ENCODE results near the gene PLD1.

The PLD1 gene

DNA sequence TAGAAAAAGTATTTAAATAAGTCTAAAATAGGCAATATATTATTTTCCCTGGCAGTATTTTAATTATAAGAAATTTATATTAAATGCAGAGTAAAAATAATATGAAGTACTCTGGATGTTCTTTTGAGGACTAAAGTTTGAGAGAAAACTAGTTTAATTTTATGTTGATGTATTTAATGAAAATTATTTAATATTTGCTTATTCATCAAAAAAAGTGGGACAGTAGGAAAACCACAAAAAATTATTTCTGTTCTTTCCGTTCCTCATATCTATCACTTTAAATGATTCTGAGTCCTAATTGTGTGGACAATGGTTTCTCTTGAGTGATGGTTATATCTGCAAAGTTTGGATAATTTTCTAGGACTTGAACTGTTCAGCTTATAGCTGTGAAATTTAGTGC, 202.8 kb downstream of the PLD1 start:
- Histone ChIP-seq H3K36me3 (ENCODE audit: insufficient read depth, low read length) (no peaks in the 10 kb centered on the region), H3K27me3 (ENCODE audit: insufficient read depth, low read length, poor library complexity, severe bottlenecking) (no peaks in the 10 kb centered on the region), H3K4me1 (ENCODE audit: insufficient read depth, low read length, poor library complexity, severe bottlenecking) (no peaks in the 10 kb centered on the region), H3K4me2 (ENCODE audit: low read depth, low read length, poor library complexity, severe bottlenecking) (no peak overlapping the region), H3K9ac (ENCODE audit: low read depth, low read length, poor library complexity, severe bottlenecking) (no peak overlapping the region), H3K4me3 (ENCODE audit: low read length, poor library complexity, severe bottlenecking) (no peak overlapping the region), H3K79me2 (ENCODE audit: insufficient read depth, low read length) (no peaks in the 10 kb centered on the region), H2AFZ (ENCODE audit: low read length) (no peak overlapping the region), H4K20me1 (ENCODE audit: insufficient read depth, low read length, poor library complexity, severe bottlenecking) (no peaks in the 10 kb centered on the region), H3K9me2 (replicated peaks; ENCODE audit: low read depth, low read length) (no peaks in the 10 kb centered on the region), H3K9me3 (ENCODE audit: insufficient read depth, low read depth, low read length) (no peaks in the 10 kb centered on the region), H3F3A (ENCODE audit: low read depth) (no peaks in the 10 kb centered on the region)
- no peak for TF ChIP-seq EZH2phosphoT487 (IDR thresholded peaks at IDR 0.05; ENCODE audit: borderline replicate concordance)
- TF ChIP-seq, protein P1, sequence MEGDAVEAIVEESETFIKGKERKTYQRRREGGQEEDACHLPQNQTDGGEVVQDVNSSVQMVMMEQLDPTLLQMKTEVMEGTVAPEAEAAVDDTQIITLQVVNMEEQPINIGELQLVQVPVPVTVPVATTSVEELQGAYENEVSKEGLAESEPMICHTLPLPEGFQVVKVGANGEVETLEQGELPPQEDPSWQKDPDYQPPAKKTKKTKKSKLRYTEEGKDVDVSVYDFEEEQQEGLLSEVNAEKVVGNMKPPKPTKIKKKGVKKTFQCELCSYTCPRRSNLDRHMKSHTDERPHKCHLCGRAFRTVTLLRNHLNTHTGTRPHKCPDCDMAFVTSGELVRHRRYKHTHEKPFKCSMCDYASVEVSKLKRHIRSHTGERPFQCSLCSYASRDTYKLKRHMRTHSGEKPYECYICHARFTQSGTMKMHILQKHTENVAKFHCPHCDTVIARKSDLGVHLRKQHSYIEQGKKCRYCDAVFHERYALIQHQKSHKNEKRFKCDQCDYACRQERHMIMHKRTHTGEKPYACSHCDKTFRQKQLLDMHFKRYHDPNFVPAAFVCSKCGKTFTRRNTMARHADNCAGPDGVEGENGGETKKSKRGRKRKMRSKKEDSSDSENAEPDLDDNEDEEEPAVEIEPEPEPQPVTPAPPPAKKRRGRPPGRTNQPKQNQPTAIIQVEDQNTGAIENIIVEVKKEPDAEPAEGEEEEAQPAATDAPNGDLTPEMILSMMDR (conservative IDR thresholded peaks at IDR 0.05; ENCODE audit: low read length) = no peak

DNA sequence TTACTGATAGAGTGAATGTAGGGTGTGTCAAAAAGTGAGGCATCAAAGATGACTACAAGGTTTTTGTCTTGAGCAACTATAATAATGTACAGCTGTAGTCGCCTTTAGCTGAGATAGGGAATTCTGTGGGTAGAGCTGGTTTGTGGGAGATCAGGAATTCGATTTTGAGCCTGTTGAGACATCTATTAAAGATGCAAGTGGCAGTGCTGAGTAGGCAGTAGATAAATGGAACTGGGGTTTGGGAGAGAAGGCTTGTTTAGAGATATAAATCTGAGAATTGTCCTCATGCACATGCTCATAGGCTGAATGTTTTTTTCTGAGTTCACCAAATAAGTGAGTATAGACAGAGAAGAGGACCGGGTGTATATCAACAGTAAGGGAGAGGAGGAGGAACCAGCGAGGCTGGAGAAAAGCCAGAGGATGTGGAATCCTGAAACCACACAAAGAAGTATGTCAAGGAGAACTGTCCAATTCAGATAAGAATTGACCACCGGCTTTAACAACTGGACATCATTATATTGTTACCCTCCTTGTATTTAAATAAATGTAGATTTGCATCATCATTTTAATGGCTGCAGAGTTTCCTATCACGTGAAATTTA, 204.0 kb downstream of the PLD1 start:
- Histone ChIP-seq H3K9me3 (ENCODE audit: insufficient read depth, low read depth, low read length) (no peaks in the 10 kb centered on the region), H3K4me2 (ENCODE audit: low read depth, low read length, poor library complexity, severe bottlenecking) (no peak overlapping the region), H4K20me1 (ENCODE audit: insufficient read depth, low read length, poor library complexity, severe bottlenecking) (no peaks in the 10 kb centered on the region), H3K36me3 (ENCODE audit: insufficient read depth, low read length) (no peaks in the 10 kb centered on the region), H3K9ac (ENCODE audit: low read depth, low read length, poor library complexity, severe bottlenecking) (no peak overlapping the region), H3K9me2 (replicated peaks; ENCODE audit: low read depth, low read length) (no peaks in the 10 kb centered on the region), H3F3A (ENCODE audit: low read depth) (no peaks in the 10 kb centered on the region), H3K4me1 (ENCODE audit: insufficient read depth, low read length, poor library complexity, severe bottlenecking) (no peaks in the 10 kb centered on the region), H2AFZ (ENCODE audit: low read length) (no peak overlapping the region), H3K4me3 (ENCODE audit: low read length, poor library complexity, severe bottlenecking) (no peak overlapping the region), H3K79me2 (ENCODE audit: insufficient read depth, low read length) (no peaks in the 10 kb centered on the region), H3K27me3 (ENCODE audit: insufficient read depth, low read length, poor library complexity, severe bottlenecking) (no peaks in the 10 kb centered on the region)
- TF ChIP-seq EZH2phosphoT487 (IDR thresholded peaks at IDR 0.05; ENCODE audit: borderline replicate concordance) = no peak
- TF ChIP-seq, protein P1 (conservative IDR thresholded peaks at IDR 0.05; ENCODE audit: low read length) = no peak

DNA sequence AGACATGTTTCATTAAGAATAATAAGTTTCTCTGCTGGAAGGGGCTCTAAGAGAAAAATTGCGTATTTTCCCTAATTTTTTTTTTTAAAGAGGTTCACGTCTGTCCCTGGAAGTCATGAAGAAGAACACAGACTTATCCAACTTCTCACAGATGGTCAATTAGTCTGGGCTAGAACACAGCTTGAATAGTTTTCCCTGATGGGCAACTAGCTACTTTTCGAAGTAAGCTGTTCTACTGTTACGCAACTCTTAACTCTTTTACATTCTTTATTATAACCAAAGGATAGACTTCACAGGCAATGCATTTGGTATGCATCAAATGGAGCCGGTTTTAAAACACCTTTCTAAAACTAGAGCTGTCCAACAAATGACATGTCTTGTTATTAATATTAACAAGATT, 205.9 kb downstream of the PLD1 start:
- TF ChIP-seq EZH2phosphoT487 (IDR thresholded peaks at IDR 0.05; ENCODE audit: borderline replicate concordance) = no peak
- TF ChIP-seq, protein P1 (conservative IDR thresholded peaks at IDR 0.05; ENCODE audit: low read length) = no peak
- Histone ChIP-seq H3K4me2 (ENCODE audit: low read depth, low read length, poor library complexity, severe bottlenecking) (no peak overlapping the region), H3K9me3 (ENCODE audit: insufficient read depth, low read depth, low read length) (no peaks in the 10 kb centered on the region), H3K27me3 (ENCODE audit: insufficient read depth, low read length, poor library complexity, severe bottlenecking) (no peaks in the 10 kb centered on the region), H3K4me1 (ENCODE audit: insufficient read depth, low read length, poor library complexity, severe bottlenecking) (no peaks in the 10 kb centered on the region), H3K4me3 (ENCODE audit: low read length, poor library complexity, severe bottlenecking) (no peak overlapping the region), H3K9me2 (replicated peaks; ENCODE audit: low read depth, low read length) (no peaks in the 10 kb centered on the region), H4K20me1 (ENCODE audit: insufficient read depth, low read length, poor library complexity, severe bottlenecking) (no peaks in the 10 kb centered on the region), H3K79me2 (ENCODE audit: insufficient read depth, low read length) (no peaks in the 10 kb centered on the region), H2AFZ (ENCODE audit: low read length) (no peak overlapping the region), H3K9ac (ENCODE audit: low read depth, low read length, poor library complexity, severe bottlenecking) (no peak overlapping the region), H3F3A (ENCODE audit: low read depth) (no peaks in the 10 kb centered on the region), H3K36me3 (ENCODE audit: insufficient read depth, low read length) (no peaks in the 10 kb centered on the region)
